ENCODE results near the gene RARG. TPM values are rescaled to one million over a fixed set of nuclear protein-coding genes. Genes with fewer than 3 reads are reported as not detected.

RARG gene
- polyA plus RNA-seq, 3 donors: 1.8 to 14.6 (median 2.3) TPM

DNA sequence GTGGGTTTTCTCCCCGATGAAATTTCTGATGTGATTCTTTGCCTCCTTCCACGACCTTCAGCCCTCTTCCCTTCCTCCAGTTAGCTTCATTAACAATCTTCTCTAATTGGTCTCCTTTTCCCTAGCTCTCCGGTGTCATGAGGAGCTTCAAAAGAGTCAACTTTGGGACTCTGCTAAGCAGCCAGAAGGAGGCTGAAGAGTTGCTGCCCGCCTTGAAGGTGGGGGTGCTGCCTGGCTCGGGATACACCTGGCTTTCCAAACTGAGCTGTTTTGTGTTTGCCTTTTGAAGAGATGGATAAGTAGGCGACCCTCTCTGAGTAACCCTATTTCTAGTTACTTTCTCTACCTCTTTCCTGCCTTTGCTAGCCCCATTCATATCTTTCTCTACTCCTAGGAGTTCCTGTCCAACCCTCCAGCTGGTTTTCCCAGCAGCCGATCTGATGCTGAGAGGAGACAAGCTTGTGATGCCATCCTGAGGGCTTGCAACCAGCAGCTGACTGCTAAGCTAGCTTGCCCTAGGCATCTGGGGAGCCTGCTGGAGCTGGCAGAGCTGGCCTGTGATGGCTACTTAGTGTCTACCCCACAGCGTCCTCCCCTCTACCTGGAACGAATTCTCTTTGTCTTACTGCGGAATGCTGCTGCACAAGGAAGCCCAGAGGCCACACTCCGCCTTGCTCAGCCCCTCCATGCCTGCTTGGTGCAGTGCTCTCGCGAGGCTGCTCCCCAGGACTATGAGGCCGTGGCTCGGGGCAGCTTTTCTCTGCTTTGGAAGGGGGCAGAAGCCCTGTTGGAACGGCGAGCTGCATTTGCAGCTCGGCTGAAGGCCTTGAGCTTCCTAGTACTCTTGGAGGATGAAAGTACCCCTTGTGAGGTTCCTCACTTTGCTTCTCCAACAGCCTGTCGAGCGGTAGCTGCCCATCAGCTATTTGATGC, 36.9 kb upstream of the RARG start:
- Mint-ChIP-seq H3K27me3 (ENCODE audit: low read depth in 3 of 3) (no peaks in the 10 kb centered on the region), H3K4me3 (peak overlapping the region; percentile 98 to 99), H3K36me3 (peaks cover 4 to 34% of the 10 kb centered on the region in 2 donors), H3K4me1 (peaks cover 38% of the 10 kb centered on the region), H3K9me3 (no peaks in the 10 kb centered on the region), H3K27ac (peak overlapping the region in 6 of 7 donors; percentile 87 to 97 (median 92))
- Histone ChIP-seq H3K9ac (ENCODE audit: insufficient read depth, low read length, poor library complexity, severe bottlenecking) (peak overlapping the region; percentile 70), H3K27me3 (ENCODE audit: control insufficient read depth in 2 of 2, insufficient read depth in 2 of 2, low read length in 2 of 2) (no peaks in the 10 kb centered on the region), H3K4me3 (replicated peaks in 1 of 3; ENCODE audit: low read depth in 2 of 3, low read length in 3 of 3) (peak overlapping the region; percentile 72 to 96 (median 85)), H3K4me1 (ENCODE audit: control insufficient read depth in 1 of 2, insufficient read depth in 2 of 2, low read length in 2 of 2) (peaks cover 29 to 34% of the 10 kb centered on the region in 2 donors), H3K36me3 (replicated peaks in 1 of 2; ENCODE audit: control insufficient read depth in 1 of 2, insufficient read depth in 2 of 2, low read length in 2 of 2) (peaks cover 0 to under 1% of the 10 kb centered on the region in 2 donors), H3K27ac (ENCODE audit: low read depth in 1 of 2, low read length in 2 of 2) (peak overlapping the region in 1 of 2 donors; percentile 84), H3K9me3 (replicated peaks in 1 of 2; ENCODE audit: control insufficient read depth in 1 of 2, insufficient read depth in 1 of 2, low read length in 2 of 2) (no peaks in the 10 kb centered on the region), H3K79me2 (ENCODE audit: insufficient read depth, low read length) (peaks cover 34% of the 10 kb centered on the region), H3K4me2 (replicated peaks; ENCODE audit: extremely low read depth, low read length, poor library complexity, severe bottlenecking) (peak overlapping the region; percentile 93), H2AFZ (ENCODE audit: insufficient read depth, low read depth, low read length, poor library complexity, severe bottlenecking) (peak overlapping the region; percentile 86), H4K20me1 (ENCODE audit: insufficient read depth, low read length) (no peaks in the 10 kb centered on the region)
- TF ChIP-seq, protein P1, sequence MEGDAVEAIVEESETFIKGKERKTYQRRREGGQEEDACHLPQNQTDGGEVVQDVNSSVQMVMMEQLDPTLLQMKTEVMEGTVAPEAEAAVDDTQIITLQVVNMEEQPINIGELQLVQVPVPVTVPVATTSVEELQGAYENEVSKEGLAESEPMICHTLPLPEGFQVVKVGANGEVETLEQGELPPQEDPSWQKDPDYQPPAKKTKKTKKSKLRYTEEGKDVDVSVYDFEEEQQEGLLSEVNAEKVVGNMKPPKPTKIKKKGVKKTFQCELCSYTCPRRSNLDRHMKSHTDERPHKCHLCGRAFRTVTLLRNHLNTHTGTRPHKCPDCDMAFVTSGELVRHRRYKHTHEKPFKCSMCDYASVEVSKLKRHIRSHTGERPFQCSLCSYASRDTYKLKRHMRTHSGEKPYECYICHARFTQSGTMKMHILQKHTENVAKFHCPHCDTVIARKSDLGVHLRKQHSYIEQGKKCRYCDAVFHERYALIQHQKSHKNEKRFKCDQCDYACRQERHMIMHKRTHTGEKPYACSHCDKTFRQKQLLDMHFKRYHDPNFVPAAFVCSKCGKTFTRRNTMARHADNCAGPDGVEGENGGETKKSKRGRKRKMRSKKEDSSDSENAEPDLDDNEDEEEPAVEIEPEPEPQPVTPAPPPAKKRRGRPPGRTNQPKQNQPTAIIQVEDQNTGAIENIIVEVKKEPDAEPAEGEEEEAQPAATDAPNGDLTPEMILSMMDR (IDR thresholded peaks at IDR 0.05): no peak
- intact Hi-C loops (cut with micrococcal nuclease): loop anchor here in 1 of 2 donors (5.0 kb wide), 1 partner anchor 47 kb away; no protein-coding TSS in a partner anchor
- 85% methylated on average over 15 of the region's 20 CpGs for WGBS (ENCODE audit: insufficient coverage)
- no peak for DNase-seq

DNA sequence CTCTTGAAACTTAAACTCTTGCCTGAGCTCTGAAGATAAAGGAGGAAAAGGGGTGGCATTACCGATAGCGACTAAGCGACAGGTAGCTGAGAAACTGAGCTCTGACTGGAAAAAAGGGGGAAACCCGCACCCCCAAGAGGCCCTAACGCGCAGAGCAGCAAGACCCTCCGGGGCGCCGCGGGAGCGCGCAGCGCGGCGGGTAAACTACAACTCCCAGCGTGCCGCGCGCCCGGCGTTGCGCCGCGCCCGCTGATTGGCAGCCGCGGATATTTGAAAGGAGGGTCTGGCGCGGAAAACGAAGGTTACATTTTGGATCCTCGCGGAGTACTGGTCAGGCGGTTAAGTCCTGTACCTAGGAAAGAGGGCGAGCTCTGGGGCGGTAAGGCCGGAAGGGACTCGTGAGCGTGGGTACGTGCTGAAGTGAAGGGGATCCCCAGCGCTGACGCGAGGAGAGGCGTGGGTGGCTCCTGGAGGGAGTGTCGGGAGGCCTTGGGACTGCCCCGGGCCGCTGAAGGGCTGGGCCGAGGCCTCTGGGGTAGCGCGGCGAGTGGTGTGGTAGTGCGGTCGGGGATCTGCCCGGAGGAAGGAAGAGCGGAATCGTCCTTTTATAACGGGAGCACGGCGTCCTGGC, 36.1 kb upstream of the RARG start, which contains the start of gene ESPL1:
Gene ESPL1 (plus strand): TSS at position 301 of the 631 bp plus-strand sequence. CDS start 468 bp downstream, outside the sequence.
- Mint-ChIP-seq H3K27me3 (ENCODE audit: low read depth in 3 of 3) (no peaks in the 10 kb centered on the region), H3K36me3 (peaks cover 4 to 29% of the 10 kb centered on the region in 2 donors), H3K4me3 (peak within 1 kb of the TSS; percentile 98 to 99), H3K9me3 (no peaks in the 10 kb centered on the region), H3K4me1 (peaks cover 38% of the 10 kb centered on the region), H3K27ac (peak within 1 kb of the TSS; percentile 87 to 97 (median 92))
- H3K4me3 ChIP-seq (replicated peaks in 1 of 3; ENCODE audit: low read depth in 2 of 3, low read length in 3 of 3): peak within 1 kb of the TSS; percentile 72 to 96 (median 85)
- intact Hi-C loops (cut with micrococcal nuclease): loop anchor here in 1 of 2 donors (5.0 kb wide), 1 partner anchor 46 kb away; no protein-coding TSS in a partner anchor
- H2AFZ ChIP-seq (ENCODE audit: insufficient read depth, low read depth, low read length, poor library complexity, severe bottlenecking): peak within 1 kb of the TSS; percentile 86
- no peaks in the 10 kb centered on the region for H4K20me1 ChIP-seq (ENCODE audit: insufficient read depth, low read length)
- 0% methylated on average over 42 of the region's 58 CpGs for WGBS (ENCODE audit: insufficient coverage)
- H3K9ac ChIP-seq (ENCODE audit: insufficient read depth, low read length, poor library complexity, severe bottlenecking): peak within 1 kb of the TSS; percentile 70
- H3K9me3 ChIP-seq (replicated peaks in 1 of 2; ENCODE audit: control insufficient read depth in 1 of 2, insufficient read depth in 1 of 2, low read length in 2 of 2): no peaks in the 10 kb centered on the region
- no peaks in the 10 kb centered on the region for H3K27me3 ChIP-seq (ENCODE audit: control insufficient read depth in 2 of 2, insufficient read depth in 2 of 2, low read length in 2 of 2)
- peak within 1 kb of the TSS; percentile 49 to 84 for H3K27ac ChIP-seq (ENCODE audit: low read depth in 1 of 2, low read length in 2 of 2)
- peaks cover 34% of the 10 kb centered on the region for H3K79me2 ChIP-seq (ENCODE audit: insufficient read depth, low read length)
- H3K36me3 ChIP-seq (replicated peaks in 1 of 2; ENCODE audit: control insufficient read depth in 1 of 2, insufficient read depth in 2 of 2, low read length in 2 of 2): no peaks in the 10 kb centered on the region
- TF ChIP-seq, protein P1 (IDR thresholded peaks at IDR 0.05): no peak
- DNase-seq: peak; percentile 52 to 80 (median 55)
- H3K4me1 ChIP-seq (ENCODE audit: control insufficient read depth in 1 of 2, insufficient read depth in 2 of 2, low read length in 2 of 2): peaks cover 29 to 34% of the 10 kb centered on the region in 2 donors
- peak within 1 kb of the TSS; percentile 93 for H3K4me2 ChIP-seq (replicated peaks; ENCODE audit: extremely low read depth, low read length, poor library complexity, severe bottlenecking)

All from CD14-positive monocyte (primary cell).